VCaP (cell line): ENCODE measurements around the gene TMEM129.
"Not testable (repeated sequence)": the region's sequence is repeated elsewhere in the genome, so short reads cannot be mapped to it uniquely, and the experiment has no call there.

ENCODE experiments used
- H3K27ac ChIP-seq: fragments of 450-650 bp; 2 replicates; pipeline ENCODE4 v1.5.1; 2017
- CTCF ChIP-seq: fragments of 450-650 bp; conservative IDR thresholded peaks from 2 replicates; pipeline ENCODE4 v1.5.1; 2017; ENCODE audit warnings: mild to moderate bottlenecking, moderate library complexity

The TMEM129 gene

DNA sequence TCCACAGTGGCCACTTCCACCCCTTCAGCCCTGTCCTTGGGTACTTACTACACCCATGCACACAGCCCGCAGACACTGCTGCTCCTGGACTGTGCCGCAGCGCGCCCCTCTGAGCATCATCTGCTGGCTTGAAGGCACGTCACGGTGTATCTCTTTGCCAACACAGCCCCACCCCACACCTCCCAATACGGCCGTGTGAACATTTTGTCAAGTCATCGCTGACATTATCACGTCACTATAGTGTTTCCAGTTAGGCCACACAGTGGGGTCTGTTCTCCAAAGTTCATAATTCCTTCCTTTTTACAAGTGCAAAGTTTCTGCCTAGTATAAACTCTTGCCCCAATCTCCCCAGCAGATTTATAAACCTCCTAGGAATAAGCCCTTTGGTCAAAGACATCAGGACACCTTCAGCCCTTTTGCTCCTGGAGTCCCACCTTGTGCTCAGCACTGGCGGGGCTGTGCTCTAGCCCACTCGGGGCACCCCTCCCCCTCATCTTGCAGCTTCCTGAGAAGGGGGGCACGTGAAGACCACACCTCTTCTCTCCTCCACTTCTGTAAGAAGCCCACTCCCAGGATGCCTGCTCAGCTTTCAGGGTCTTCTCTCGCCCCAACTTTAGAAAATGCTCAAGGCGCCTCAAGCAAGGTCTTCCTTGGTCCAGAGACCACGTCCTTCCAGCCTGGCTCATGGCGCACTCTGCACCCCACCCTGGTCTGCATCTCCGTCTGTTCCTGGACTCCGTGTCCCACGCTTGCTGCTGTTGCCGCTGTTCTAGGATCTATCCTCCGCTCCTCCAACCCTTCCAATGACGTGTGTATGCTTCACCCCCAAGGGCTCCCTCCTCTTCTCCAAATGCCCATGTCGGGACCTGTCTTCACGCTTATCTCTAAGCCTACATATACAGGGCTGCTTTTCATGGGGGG, 44.3 kb downstream of the TMEM129 start:
- H3K27ac ChIP-seq = no peak overlapping the region
- TF ChIP-seq CTCF = no peak

- H3K27ac ChIP-seq = no peak overlapping the region
- TF ChIP-seq CTCF = no peak
These were observed 45.4 kb downstream of the TMEM129 start for GRCh38 chr4:1675802-1676137.

DNA sequence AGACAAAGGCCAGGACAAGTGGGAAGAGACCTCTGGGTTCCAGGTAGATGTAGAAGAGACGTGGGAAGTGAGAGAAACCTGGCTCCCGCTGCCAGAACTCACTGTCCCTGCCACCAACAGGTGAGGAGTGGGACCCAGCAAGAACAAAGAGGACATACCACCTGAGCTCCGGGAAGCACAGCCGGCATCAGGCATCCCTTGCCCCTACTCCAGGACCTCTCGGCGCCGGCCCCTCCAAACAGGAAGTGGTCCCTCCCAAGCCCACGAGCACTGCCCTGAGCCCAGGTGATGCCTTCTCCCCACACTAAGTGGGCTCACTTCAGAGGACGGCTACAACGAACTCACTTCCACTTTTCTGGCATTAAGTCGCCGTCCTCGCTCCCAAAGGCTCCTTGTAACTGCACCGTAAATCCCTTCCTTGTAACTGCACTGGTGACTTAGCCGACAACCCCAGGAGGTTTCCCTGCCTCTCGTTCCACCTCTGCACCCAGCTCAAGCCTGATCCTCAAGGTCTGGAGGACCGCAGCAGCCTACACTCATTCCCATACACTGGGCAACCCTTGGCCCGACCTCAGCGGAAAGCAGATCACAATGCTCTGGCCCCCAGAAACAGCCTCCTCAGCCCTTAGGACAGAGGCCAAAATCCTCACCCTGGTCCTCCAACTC, 45.9 kb downstream of the TMEM129 start:
- H3K27ac ChIP-seq = no peak overlapping the region
- no peak for TF ChIP-seq CTCF

DNA sequence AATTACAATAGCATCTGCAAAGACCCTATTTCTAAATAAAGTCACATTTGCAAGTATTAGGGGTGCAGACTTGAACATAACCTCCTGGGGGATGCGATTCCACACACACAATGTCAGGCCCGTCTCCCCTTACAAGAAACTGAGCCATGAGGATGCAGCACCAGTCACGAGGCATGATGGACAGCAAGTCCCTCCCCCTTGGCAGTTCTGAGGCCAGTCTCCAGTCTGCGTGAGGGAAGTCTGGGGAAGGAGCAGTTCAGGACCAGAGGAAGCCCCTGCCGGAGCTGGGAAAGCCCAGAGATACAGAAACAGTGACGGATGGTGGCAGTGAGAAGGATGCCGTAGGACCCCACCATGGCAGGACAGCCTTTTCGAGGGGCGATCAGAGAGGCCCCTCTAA, 46.4 kb downstream of the TMEM129 start:
- no peak for TF ChIP-seq CTCF
- no peak overlapping the region for H3K27ac ChIP-seq

DNA sequence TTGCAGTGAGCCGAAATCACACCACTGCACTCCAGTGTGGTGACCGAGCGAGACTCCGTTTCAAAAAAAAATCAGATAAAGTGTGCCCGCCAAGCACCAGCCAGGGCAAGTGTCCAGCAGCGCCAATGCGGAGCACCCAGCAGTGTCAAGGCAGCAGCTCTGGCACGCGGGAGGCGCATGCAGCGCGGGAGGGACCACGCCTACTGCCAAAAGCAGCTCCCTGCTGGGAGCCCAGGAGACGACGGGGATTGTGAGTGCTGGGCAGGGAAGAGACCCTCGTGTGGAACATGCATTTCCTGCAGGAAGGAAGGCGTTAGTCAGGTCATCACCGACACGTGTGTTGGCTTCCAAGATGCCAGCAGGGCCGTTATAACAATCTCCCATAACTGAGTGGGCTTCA, 47.5 kb downstream of the TMEM129 start:
- no peak overlapping the region for H3K27ac ChIP-seq
- no peak for TF ChIP-seq CTCF

DNA sequence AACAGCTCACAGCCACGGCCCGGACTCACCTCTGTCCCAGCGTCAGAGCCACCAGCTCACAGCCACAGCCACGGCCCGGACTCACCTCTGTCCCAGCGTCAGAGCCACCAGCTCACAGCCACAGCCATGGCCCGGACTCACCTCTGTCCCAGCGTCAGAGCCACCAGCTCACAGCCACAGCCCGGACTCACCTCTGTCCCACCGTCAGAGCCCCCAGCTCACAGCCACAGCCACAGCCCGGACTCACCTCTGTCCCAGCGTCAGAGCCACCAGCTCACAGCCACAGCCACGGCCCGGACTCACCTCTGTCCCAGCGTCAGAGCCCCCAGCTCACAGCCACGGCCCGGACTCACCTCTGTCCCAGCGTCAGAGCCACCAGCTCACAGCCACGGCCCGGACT, 50.1 kb downstream of the TMEM129 start:
- not testable (repeated sequence) for H3K27ac ChIP-seq

- H3K27ac ChIP-seq = no peak overlapping the region
- TF ChIP-seq CTCF = no peak
These were observed 50.8 kb downstream of the TMEM129 start for GRCh38 chr4:1670279-1670678.

- H3K27ac ChIP-seq = no peak overlapping the region
- TF ChIP-seq CTCF = no peak
These were observed 51.3 kb downstream of the TMEM129 start for GRCh38 chr4:1669850-1670249.
